Stomach (tissue), 9 donors: ENCODE measurements around the gene PTX4. TPM values are rescaled to one million over a fixed set of nuclear protein-coding genes. Genes with fewer than 3 reads are reported as not detected.

Experiments used
- DNase-seq, 2 donors: peaks; one replicate each; pipeline versions ENCODE4 v3.0.0 to v3.0.0-alpha.2; 2013 to 2019
- H3K27ac ChIP-seq, 5 donors: fragments of 200-600 bp in 4 of 5; sonication (generic) in 4 of 5; one replicate each; pipeline ENCODE4 v1.5.1; 2013 to 2019; ENCODE audit warnings: mild to moderate bottlenecking in 1 of 5, moderate library complexity in 1 of 5
- H3K27me3 ChIP-seq, 3 donors: fragments of 200-600 bp; sonication (generic); one replicate each; pipeline ENCODE4 v1.5.1; 2017 to 2019; ENCODE audit warnings: mixed run types in 1 of 3
- H3K36me3 ChIP-seq, 4 donors: fragments of 200-600 bp; sonication (generic); 1 replicate in 3 of 4; 2 replicates in 1 of 4; pipeline ENCODE4 v1.5.1; 2016 to 2019
- H3K4me1 ChIP-seq, 4 donors: fragments of 200-600 bp; sonication (generic); one replicate each; pipeline ENCODE4 v1.5.1; 2016 to 2019
- H3K4me3 ChIP-seq, 4 donors: fragments of 200-600 bp; sonication (generic) in 3 of 4; one replicate each; pipeline ENCODE4 v1.5.1; 2016 to 2019; ENCODE audit warnings: mild to moderate bottlenecking in 1 of 4
- H3K9me3 ChIP-seq, 4 donors: fragments of 200-600 bp; sonication (generic); one replicate each; pipeline ENCODE4 v1.5.1; 2016 to 2019
- CTCF ChIP-seq, 7 experiments: fragments of 450-650 bp in 4 of 7; fragments of 200-600 bp in 3 of 7; sonication (generic) in 3 of 7; IDR thresholded peaks; one replicate each; pipeline ENCODE4 v1.5.1; 2016 to 2019; ENCODE audit warnings: antibody characterized with exemption in 7 of 7, control low read depth in 2 of 7, mild to moderate bottlenecking in 1 of 7
- EP300 ChIP-seq: sonication (generic); formaldehyde crosslinking; IDR thresholded peaks from one replicate; pipeline ENCODE4 v1.6.1; 2017; ENCODE audit warnings: antibody characterized with exemption
- POLR2A ChIP-seq, 4 donors: fragments of 450-650 bp; IDR thresholded peaks; one replicate each; pipeline ENCODE4 v1.6.1; 2016; ENCODE audit warnings: antibody characterized with exemption in 4 of 4, control low read depth in 2 of 4, mild to moderate bottlenecking in 1 of 4, moderate library complexity in 1 of 4
- POLR2AphosphoS5 ChIP-seq, 3 donors: sonication (generic); formaldehyde crosslinking; IDR thresholded peaks; one replicate each; pipeline ENCODE4 v1.6.1; 2016; ENCODE audit warnings: antibody characterized with exemption in 3 of 3
- WGBS, 5 donors: extraction: QIAGEN DNeasy Blood & Tissue Kit in 3 of 5; methylation state at CpG; one replicate each; pipeline versions ENCODE4 v1.1.5 to v1.1.7; 2013 to 2018; 5-methylcytosine and 5-hydroxymethylcytosine counted together
- intact Hi-C: fragments of 100-400 bp; cut with DNase I; formaldehyde crosslinking; loops from one replicate; pipeline ENCODE4 v1.15.1; 2023; ENCODE audit warnings: low total_unique reads
- polyA plus RNA-seq, 3 donors: library from polyadenylated mRNA; stranded (reverse); fragments of 200-250 nt; gene quantifications; one replicate each; pipeline ENCODE4 v1.2.3, GENCODE V29; 2013
- total RNA-seq, 5 donors: library from RNA; depleted of rRNA; stranded (reverse); fragments of >200 nt; gene quantifications; one replicate each; pipeline versions ENCODE4 v1.1.0 to v1.2.3, GENCODE V29; 2014 to 2016
- donor health status: healthy with polysubstance abuse.
- donor health status: Bipolar disorder and iron deficiency.
- donor health status: healthy.

The PTX4 gene
- total and polyA plus RNA-seq, 8 donors: not detected

DNA sequence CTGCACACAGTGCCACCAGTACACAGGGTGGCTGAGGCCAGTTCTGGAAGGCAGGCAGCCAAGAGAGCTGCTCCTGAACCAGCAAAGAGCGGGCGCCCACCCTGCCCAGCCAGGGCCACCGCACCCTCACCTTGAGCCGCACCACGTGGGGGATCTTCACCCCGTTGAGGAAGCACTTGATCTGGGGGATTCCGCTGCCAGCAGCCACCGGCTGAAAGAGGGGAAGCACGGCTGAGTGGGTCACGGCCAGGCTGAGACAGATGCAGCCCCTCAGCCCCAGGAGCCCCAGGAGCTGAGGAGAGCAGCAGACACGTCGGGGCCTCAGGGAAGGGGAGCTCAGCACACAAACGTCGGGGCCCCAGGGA is 29.8 kb downstream of the PTX4 start:
- Histone ChIP-seq H3K4me3 (no peak overlapping the region), H3K36me3 (peaks cover 42 to 90% (median 89%) of the 10 kb centered on the region in 4 donors), H3K4me1 (no peaks in the 10 kb centered on the region), H3K27ac (no peak overlapping the region), H3K27me3 (no peaks in the 10 kb centered on the region), H3K9me3 (no peaks in the 10 kb centered on the region)
- WGBS, 5 donors: 62 to 82% (median 79%) methylated on average over 13 to 14 of the region's 14 CpGs
- intact Hi-C loops: no loop called here
- TF ChIP-seq CTCF (IDR thresholded peaks at IDR 0.05): no peak
- no peak for TF ChIP-seq POLR2A (IDR thresholded peaks at IDR 0.05)
- DNase-seq: no peak

GRCh38 chr16:1458336-1458976 is 30.3 kb downstream of the PTX4 start:
- no peak for DNase-seq
- TF ChIP-seq POLR2AphosphoS5 (IDR thresholded peaks at IDR 0.05): no peak
- TF ChIP-seq CTCF (IDR thresholded peaks at IDR 0.05): no peak
- no peak for TF ChIP-seq EP300
- no peak for TF ChIP-seq POLR2A (IDR thresholded peaks at IDR 0.05)
- H3K27me3 ChIP-seq: no peaks in the 10 kb centered on the region
- intact Hi-C loops: no loop called here
- peaks cover 47 to 90% (median 89%) of the 10 kb centered on the region in 4 donors for H3K36me3 ChIP-seq
- H3K4me1 ChIP-seq: no peaks in the 10 kb centered on the region
- H3K9me3 ChIP-seq: no peaks in the 10 kb centered on the region
- H3K27ac ChIP-seq: no peak overlapping the region
- no peak overlapping the region for H3K4me3 ChIP-seq
- WGBS, 5 donors: 90 to 96% (median 93%) methylated on average over 17 to 26 of the region's 26 CpGs

- no peaks in the 10 kb centered on the region for H3K9me3 ChIP-seq
- WGBS, 5 donors: 86 to 91% (median 91%) methylated on average over 20 to 42 of the region's 42 CpGs
- H3K27me3 ChIP-seq: no peaks in the 10 kb centered on the region
- TF ChIP-seq EP300 (no peak), POLR2A (IDR thresholded peaks at IDR 0.05) (no peak), POLR2AphosphoS5 (IDR thresholded peaks at IDR 0.05) (no peak), CTCF (IDR thresholded peaks at IDR 0.05) (no peak)
- H3K4me1 ChIP-seq: no peaks in the 10 kb centered on the region
- DNase-seq: no peak
- peaks cover 54 to 90% (median 90%) of the 10 kb centered on the region in 4 donors for H3K36me3 ChIP-seq
- H3K27ac ChIP-seq: no peak overlapping the region
- no peak overlapping the region for H3K4me3 ChIP-seq
- intact Hi-C loops: no loop called here
Observed at GRCh38 chr16:1457489-1458245, 31.1 kb downstream of the PTX4 start.

- TF ChIP-seq POLR2AphosphoS5 (IDR thresholded peaks at IDR 0.05): no peak
- TF ChIP-seq POLR2A (IDR thresholded peaks at IDR 0.05): no peak
- TF ChIP-seq CTCF (IDR thresholded peaks at IDR 0.05): no peak
- TF ChIP-seq EP300: no peak
- Histone ChIP-seq H3K36me3 (peaks cover 61 to 96% (median 94%) of the 10 kb centered on the region in 4 donors), H3K27ac (no peak overlapping the region), H3K27me3 (no peaks in the 10 kb centered on the region), H3K9me3 (no peaks in the 10 kb centered on the region), H3K4me3 (no peak overlapping the region), H3K4me1 (no peaks in the 10 kb centered on the region)
- WGBS, 5 donors: 86 to 94% (median 93%) methylated on average over 5 to 16 of the region's 16 CpGs
- intact Hi-C loops: no loop called here
- DNase-seq: no peak
Observed at GRCh38 chr16:1456951-1457350, 31.8 kb downstream of the PTX4 start.
